NB4 (cell line): ENCODE measurements around the gene PACC1.

Source experiments
- CTCF ChIP-seq: IDR thresholded peaks from one replicate; pipeline ENCODE4 v1.5.1; 2012; ENCODE audit warnings: low read depth, low read length
- MAX ChIP-seq: IDR thresholded peaks from 2 replicates; pipeline ENCODE4 v1.6.1; 2011; ENCODE audit warnings: low read depth, low read length

- TF ChIP-seq CTCF (no peak), MAX (no peak)
These were observed 61.5 kb downstream of the PACC1 start for GRCh38 chr1:212353181-212353580.
